Thymus (tissue), 11 donors: ENCODE data around the gene RLBP1. TPM values are rescaled to one million over a fixed set of nuclear protein-coding genes. Genes with fewer than 3 reads are reported as not detected.

Source experiments
- DNase-seq, 9 donors: peaks; one replicate each; pipeline ENCODE4 v3.0.0-alpha.2; 2013; ENCODE audit warnings: low spot score in 9 of 9, low read depth in 6 of 9, missing footprints in 1 of 9
- H3K27ac ChIP-seq, 2 donors: one replicate each; pipeline ENCODE4 v1.5.1; 2013; ENCODE audit warnings: control low read depth in 1 of 2, low read depth in 1 of 2, low read length in 1 of 2, mild to moderate bottlenecking in 1 of 2, moderate library complexity in 1 of 2
- H3K27me3 ChIP-seq, 2 donors: one replicate each; pipeline ENCODE4 v1.5.1; 2013; ENCODE audit warnings: low read length in 1 of 2; ENCODE audit not compliant: control insufficient read depth in 2 of 2, insufficient read depth in 1 of 2
- H3K36me3 ChIP-seq, 2 donors: one replicate each; pipeline ENCODE4 v1.5.1; 2013; ENCODE audit warnings: low read length in 1 of 2, mild to moderate bottlenecking in 1 of 2, moderate library complexity in 1 of 2; ENCODE audit not compliant: control insufficient read depth in 2 of 2, insufficient read depth in 2 of 2
- H3K4me1 ChIP-seq, 2 donors: one replicate each; pipeline ENCODE4 v1.5.1; 2013; ENCODE audit warnings: low read length in 2 of 2; ENCODE audit not compliant: control insufficient read depth in 2 of 2, insufficient read depth in 2 of 2
- H3K4me3 ChIP-seq, 2 donors: one replicate each; pipeline ENCODE4 v1.5.1; 2013; ENCODE audit warnings: low read length in 2 of 2, control low read depth in 1 of 2, mild to moderate bottlenecking in 1 of 2
- H3K9me3 ChIP-seq, 2 donors: one replicate each; pipeline ENCODE4 v1.5.1; 2013; ENCODE audit warnings: low read length in 1 of 2, mild to moderate bottlenecking in 1 of 2; ENCODE audit not compliant: control insufficient read depth in 2 of 2, insufficient read depth in 1 of 2
- WGBS: extraction: QIAGEN DNeasy Blood & Tissue Kit; methylation state at CpG from one replicate; pipeline ENCODE4 v1.1.7; 2013; 5-methylcytosine and 5-hydroxymethylcytosine counted together
- polyA plus RNA-seq: library from polyadenylated mRNA; stranded (reverse); fragments of 200-250 nt; gene quantifications from one replicate; pipeline ENCODE4 v1.2.3, GENCODE V29; 2013
- total RNA-seq: library from RNA; stranded (reverse); fragments of 120-200 nt; gene quantifications from one replicate; pipeline ENCODE4 v1.2.4, GENCODE V29; 2013
- donor health status: healthy.

Gene RLBP1
- total and polyA plus RNA-seq, 2 donors: 0.14 to 0.32 TPM

- H3K36me3 ChIP-seq: no peaks in the 10 kb centered on the region
- no peaks in the 10 kb centered on the region for H3K9me3 ChIP-seq
- no peaks in the 10 kb centered on the region for H3K27me3 ChIP-seq
- H3K27ac ChIP-seq: no peak overlapping the region
- no peak for DNase-seq
- H3K4me1 ChIP-seq: no peaks in the 10 kb centered on the region
- H3K4me3 ChIP-seq: no peak overlapping the region
Observed at GRCh38 chr15:89231832-89232231, 10.5 kb upstream of the RLBP1 start.

DNA sequence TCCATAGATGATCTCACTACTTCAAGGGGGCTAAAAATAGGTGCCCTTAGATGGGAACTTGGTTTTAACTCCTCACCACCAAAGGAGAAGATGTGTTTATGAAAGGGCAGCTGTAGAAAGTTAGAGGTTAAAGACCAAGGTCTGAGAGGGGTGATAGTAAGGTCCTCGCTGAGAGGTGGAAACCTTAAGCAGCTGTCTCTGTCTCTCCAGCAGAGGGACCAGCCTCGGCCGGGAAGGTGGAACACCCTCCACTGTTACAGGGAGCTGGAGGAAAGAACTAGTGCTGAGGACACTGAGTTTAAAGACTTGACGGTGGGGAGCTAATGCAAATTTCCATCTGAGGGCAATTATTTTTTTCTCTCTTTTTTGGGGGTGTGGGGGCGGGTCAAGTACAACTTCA lies 8.9 kb upstream of the RLBP1 start:
- Histone ChIP-seq H3K9me3 (no peaks in the 10 kb centered on the region), H3K4me1 (no peaks in the 10 kb centered on the region), H3K4me3 (no peak overlapping the region), H3K27ac (no peak overlapping the region), H3K36me3 (no peaks in the 10 kb centered on the region), H3K27me3 (no peaks in the 10 kb centered on the region)
- 83% methylated on average over 5 of the region's 5 CpGs for WGBS
- no peak for DNase-seq

GRCh38 chr15:89227425-89227824 lies 6.0 kb upstream of the RLBP1 start:
- Histone ChIP-seq H3K4me1 (no peaks in the 10 kb centered on the region), H3K27ac (no peak overlapping the region), H3K9me3 (no peaks in the 10 kb centered on the region), H3K27me3 (no peaks in the 10 kb centered on the region), H3K4me3 (no peak overlapping the region), H3K36me3 (no peaks in the 10 kb centered on the region)
- WGBS: 92% methylated on average over 7 of the region's 7 CpGs
- no peak for DNase-seq

DNA sequence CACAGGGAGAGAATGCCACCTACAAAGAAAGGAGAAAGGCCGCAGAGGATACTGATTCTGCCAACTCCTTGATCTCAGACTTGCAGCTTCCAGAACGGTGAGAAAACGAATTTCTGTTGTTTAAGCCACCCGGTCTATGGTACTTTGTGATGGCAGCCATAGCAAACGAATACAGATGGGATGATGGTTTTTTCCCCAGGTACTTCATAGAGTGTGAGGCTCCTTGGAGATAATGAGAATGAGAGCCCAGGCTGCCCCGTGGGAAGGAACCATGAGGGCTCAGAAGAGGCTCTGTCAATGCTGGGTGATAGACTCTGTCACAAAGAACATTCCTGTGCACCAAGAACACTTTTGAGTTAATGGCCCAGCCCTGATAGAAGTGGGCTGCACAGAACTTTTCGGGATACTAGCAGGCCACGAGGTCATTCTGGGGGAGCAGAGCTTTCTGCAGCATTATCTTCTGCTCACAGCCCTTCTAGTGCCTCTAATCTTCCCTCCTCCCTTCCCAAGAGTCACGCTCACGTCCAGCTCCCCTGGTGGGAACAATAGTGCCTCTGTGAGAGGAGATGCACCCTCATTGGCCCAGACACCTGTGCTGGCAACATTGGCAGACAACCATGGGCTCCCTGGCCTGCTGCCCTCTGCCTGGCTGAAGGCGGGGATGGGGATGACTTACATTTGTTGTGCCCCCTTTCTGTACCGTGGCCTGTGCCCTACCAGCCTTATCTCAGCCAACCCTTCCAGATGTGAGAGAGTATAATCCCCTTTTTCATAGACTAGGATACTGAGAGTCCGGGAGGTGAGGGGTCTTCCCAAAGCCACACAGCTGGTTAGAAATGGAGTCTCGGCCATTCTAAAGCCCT lies 5.2 kb upstream of the RLBP1 start:
- no peaks in the 10 kb centered on the region for H3K27me3 ChIP-seq
- no peaks in the 10 kb centered on the region for H3K4me1 ChIP-seq
- no peak overlapping the region for H3K4me3 ChIP-seq
- WGBS: 95% methylated on average over 14 of the region's 14 CpGs
- no peaks in the 10 kb centered on the region for H3K9me3 ChIP-seq
- no peak overlapping the region for H3K27ac ChIP-seq
- DNase-seq: no peak
- no peaks in the 10 kb centered on the region for H3K36me3 ChIP-seq

GRCh38 chr15:89225588-89225987 lies 4.2 kb upstream of the RLBP1 start:
- Histone ChIP-seq H3K9me3 (no peaks in the 10 kb centered on the region), H3K4me3 (no peak overlapping the region), H3K27me3 (no peaks in the 10 kb centered on the region), H3K4me1 (no peaks in the 10 kb centered on the region), H3K36me3 (no peaks in the 10 kb centered on the region), H3K27ac (no peak overlapping the region)
- 94% methylated on average over 5 of the region's 5 CpGs for WGBS
- no peak for DNase-seq

- H3K4me3 ChIP-seq: no peak overlapping the region
- no peak for DNase-seq
- no peaks in the 10 kb centered on the region for H3K9me3 ChIP-seq
- H3K27ac ChIP-seq: no peak overlapping the region
- H3K4me1 ChIP-seq: no peaks in the 10 kb centered on the region
- no peaks in the 10 kb centered on the region for H3K36me3 ChIP-seq
- WGBS: 94% methylated on average over 8 of the region's 8 CpGs
- peaks cover 0 to 2% of the 10 kb centered on the region in 2 donors for H3K27me3 ChIP-seq
Observed at GRCh38 chr15:89218531-89218930, 2.8 kb downstream of the RLBP1 start.

GRCh38 chr15:89217686-89218376 lies 3.5 kb downstream of the RLBP1 start:
- Histone ChIP-seq H3K36me3 (no peaks in the 10 kb centered on the region), H3K9me3 (no peaks in the 10 kb centered on the region), H3K4me1 (no peaks in the 10 kb centered on the region), H3K4me3 (no peak overlapping the region), H3K27ac (no peak overlapping the region), H3K27me3 (peaks cover 0 to 2% of the 10 kb centered on the region in 2 donors)
- 87% methylated on average over 6 of the region's 6 CpGs for WGBS
- no peak for DNase-seq

- H3K36me3 ChIP-seq: no peaks in the 10 kb centered on the region
- WGBS: 96% methylated on average over 20 of the region's 20 CpGs
- no peaks in the 10 kb centered on the region for H3K9me3 ChIP-seq
- DNase-seq: no peak
- H3K27me3 ChIP-seq: peaks cover 0 to 2% of the 10 kb centered on the region in 2 donors
- H3K27ac ChIP-seq: no peak overlapping the region
- no peaks in the 10 kb centered on the region for H3K4me1 ChIP-seq
- H3K4me3 ChIP-seq: no peak overlapping the region
Observed at GRCh38 chr15:89217031-89217430, 4.3 kb downstream of the RLBP1 start.

- peaks cover 0 to 2% of the 10 kb centered on the region in 2 donors for H3K27me3 ChIP-seq
Observed at GRCh38 chr15:89215627-89216026, 5.8 kb downstream of the RLBP1 start.

More at GRCh38 chr15:89215627-89216026, 5.8 kb downstream of the RLBP1 start:
- H3K4me3 ChIP-seq: no peak overlapping the region
- H3K36me3 ChIP-seq: no peaks in the 10 kb centered on the region
- WGBS: 92% methylated on average over 2 of the region's 2 CpGs
- no peaks in the 10 kb centered on the region for H3K4me1 ChIP-seq
- H3K9me3 ChIP-seq: no peaks in the 10 kb centered on the region
- no peak for DNase-seq
- H3K27ac ChIP-seq: no peak overlapping the region
